Astrocyte of the cerebellum (primary cell): Measurements from ENCODE around the gene TM9SF1.

ENCODE experiments used
- DNase-seq: peaks from one replicate; pipeline ENCODE4 v3.0.0-alpha.2; 2011; ENCODE audit warnings: low read depth
- H3K4me3 ChIP-seq: 2 replicates; pipeline ENCODE4 v1.5.1; 2011; ENCODE audit warnings: mild to moderate bottlenecking, low read depth, low read length, moderate library complexity
- in situ Hi-C: cut with HindIII; loops from 2 replicates; pipeline ENCODE4 v1.10.0; 2017; ENCODE audit warnings: low sequenced_read_pairs
- TF ChIP-seq, protein P1 (sequence below): IDR thresholded peaks from 2 replicates; pipeline ENCODE4 v1.5.1; 2012; ENCODE audit warnings: low read length, low read depth, moderate library complexity, mild to moderate bottlenecking; ENCODE audit errors: missing control alignments

TM9SF1 gene

DNA sequence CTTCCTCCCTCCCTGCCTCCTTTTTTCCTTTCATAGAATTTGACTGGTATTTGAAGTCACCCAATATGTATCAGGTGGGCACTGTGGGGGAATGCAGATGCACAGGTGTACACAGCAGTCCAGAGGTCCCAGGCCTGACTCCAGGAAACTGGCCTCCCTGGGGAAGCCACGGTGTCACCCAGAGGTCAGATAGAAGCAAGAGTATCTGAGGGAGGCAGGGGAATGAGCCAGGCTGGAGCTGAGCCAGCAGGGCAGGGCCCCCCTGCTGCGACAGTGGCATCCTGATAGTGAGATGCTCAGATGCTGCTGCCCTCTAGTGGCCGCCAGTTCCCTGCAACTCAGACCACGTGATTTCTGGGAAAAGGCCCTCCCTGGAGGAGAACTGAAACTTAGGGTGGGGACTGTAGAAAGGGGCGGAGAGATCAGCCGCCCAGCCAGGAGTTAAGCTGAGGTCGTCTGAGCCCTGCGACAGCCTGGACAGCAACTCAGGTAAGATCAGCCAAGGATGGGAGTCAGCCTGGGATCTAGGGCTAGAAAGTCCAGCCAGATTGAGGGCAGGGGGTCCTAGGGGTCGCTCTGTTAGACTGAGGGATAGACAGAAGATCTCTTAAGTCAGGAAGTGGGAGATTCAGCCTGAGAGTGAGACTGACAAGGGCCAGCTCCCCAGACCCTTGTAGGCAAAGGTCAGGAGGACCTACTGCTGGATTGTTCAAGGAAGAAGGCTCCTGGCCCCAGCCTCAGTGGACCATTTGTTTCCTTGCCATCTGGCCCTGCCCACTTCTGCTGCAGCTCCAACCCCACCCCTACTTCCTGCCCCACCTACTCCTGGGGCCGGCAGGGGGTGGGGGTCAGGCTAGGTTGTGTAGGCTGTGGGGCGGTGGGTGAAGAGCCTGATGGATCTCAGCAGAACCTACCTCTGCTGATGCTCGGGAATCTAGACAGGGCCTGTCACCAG is 34.1 kb downstream of the TM9SF1 start, which contains the start of gene IRF9:
TSS of gene IRF9 (plus strand) at position 416 of the 955 bp plus-strand sequence. CDS start 880 bp downstream, outside the sequence.
- H3K4me3 ChIP-seq: peak within 1 kb of the TSS; percentile 93
- in situ Hi-C loops: no loop called here
- DNase-seq: peak; percentile 87
- TF ChIP-seq, protein P1, sequence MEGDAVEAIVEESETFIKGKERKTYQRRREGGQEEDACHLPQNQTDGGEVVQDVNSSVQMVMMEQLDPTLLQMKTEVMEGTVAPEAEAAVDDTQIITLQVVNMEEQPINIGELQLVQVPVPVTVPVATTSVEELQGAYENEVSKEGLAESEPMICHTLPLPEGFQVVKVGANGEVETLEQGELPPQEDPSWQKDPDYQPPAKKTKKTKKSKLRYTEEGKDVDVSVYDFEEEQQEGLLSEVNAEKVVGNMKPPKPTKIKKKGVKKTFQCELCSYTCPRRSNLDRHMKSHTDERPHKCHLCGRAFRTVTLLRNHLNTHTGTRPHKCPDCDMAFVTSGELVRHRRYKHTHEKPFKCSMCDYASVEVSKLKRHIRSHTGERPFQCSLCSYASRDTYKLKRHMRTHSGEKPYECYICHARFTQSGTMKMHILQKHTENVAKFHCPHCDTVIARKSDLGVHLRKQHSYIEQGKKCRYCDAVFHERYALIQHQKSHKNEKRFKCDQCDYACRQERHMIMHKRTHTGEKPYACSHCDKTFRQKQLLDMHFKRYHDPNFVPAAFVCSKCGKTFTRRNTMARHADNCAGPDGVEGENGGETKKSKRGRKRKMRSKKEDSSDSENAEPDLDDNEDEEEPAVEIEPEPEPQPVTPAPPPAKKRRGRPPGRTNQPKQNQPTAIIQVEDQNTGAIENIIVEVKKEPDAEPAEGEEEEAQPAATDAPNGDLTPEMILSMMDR: peak; percentile 91

- no peak overlapping the region for H3K4me3 ChIP-seq
- TF ChIP-seq, protein P1: no peak
- no peak for DNase-seq
- in situ Hi-C loops: no loop called here
Measured at GRCh38 chr14:24160499-24160849, 34.8 kb downstream of the TM9SF1 start.

DNA sequence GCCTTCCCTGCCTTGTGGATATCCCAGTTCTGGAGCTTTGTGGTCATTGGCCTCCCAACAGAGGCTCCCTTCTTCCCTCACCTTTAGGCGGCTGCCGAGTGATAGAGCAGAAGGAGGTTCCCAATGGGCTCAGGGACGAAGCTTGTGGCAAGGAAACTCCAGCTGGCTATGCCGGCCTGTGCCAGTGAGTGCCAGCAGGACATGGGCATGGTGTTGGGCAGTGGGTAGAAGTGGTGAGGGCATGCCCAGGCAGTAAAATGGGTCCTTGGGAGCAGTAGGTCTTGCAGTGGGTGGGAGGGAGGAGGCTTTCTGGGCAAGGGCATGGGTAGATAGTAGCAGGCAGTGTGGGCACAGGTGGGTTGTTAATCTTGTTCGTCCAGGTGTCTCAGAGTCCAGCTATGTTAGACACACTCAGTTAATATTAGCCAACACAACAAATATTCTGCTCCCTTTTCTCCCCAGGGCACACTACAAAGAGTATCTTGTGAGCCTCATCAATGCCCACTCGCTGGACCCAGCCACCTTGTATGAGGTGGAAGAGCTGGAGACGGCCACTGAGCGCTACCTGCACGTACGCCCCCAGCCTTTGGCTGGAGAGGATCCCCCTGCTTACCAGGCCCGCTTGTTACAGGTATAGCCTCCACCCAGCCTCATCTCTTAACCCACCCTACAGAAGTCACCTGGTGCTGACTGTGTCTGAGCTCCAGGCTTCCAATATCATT is 35.3 kb downstream of the TM9SF1 start:
- TF ChIP-seq, protein P1: no peak
- H3K4me3 ChIP-seq: no peak overlapping the region
- in situ Hi-C loops: no loop called here
- DNase-seq: no peak

GRCh38 chr14:24157331-24157730 is 37.9 kb downstream of the TM9SF1 start:
- H3K4me3 ChIP-seq: no peak overlapping the region

GRCh38 chr14:24156840-24157239 is 38.4 kb downstream of the TM9SF1 start:
- TF ChIP-seq, protein P1: no peak
- H3K4me3 ChIP-seq: no peak overlapping the region
- in situ Hi-C loops: no loop called here
- DNase-seq: no peak

More at GRCh38 chr14:24157331-24157730, 37.9 kb downstream of the TM9SF1 start:
- no peak for DNase-seq
- TF ChIP-seq, protein P1: no peak
- in situ Hi-C loops: no loop called here

DNA sequence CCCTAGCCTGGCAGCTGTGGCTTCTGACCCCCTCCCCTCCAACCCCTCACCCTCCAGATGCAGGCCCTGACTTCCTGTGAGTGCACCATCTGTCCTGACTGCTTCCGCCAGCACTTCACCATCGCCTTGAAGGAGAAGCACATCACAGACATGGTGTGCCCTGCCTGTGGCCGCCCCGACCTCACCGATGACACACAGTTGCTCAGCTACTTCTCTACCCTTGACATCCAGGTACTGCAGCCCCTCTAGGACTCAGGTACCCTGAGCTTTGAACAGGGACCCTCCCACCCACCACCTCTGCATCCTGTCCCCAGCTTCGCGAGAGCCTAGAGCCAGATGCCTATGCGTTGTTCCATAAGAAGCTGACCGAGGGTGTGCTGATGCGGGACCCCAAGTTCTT is 40.1 kb downstream of the TM9SF1 start:
- in situ Hi-C loops: no loop called here
- no peak for DNase-seq
- no peak overlapping the region for H3K4me3 ChIP-seq
- TF ChIP-seq, protein P1: no peak
